Lower leg skin (tissue), 3 donors: ENCODE results near the gene CCDC93.

Experiments
- POLR2A ChIP-seq, 2 donors: fragments of 450-650 bp; IDR thresholded peaks; one replicate each; pipeline ENCODE4 v1.6.1; 2016 to 2017; ENCODE audit warnings: antibody characterized with exemption in 2 of 2, mild to moderate bottlenecking in 1 of 2, moderate library complexity in 1 of 2
- TF ChIP-seq, protein P1 (sequence below), 3 donors: fragments of 450-650 bp; IDR thresholded peaks; one replicate each; pipeline ENCODE4 v1.5.1; 2016; ENCODE audit warnings: antibody characterized with exemption in 3 of 3, mild to moderate bottlenecking in 3 of 3, moderate library complexity in 2 of 3

DNA sequence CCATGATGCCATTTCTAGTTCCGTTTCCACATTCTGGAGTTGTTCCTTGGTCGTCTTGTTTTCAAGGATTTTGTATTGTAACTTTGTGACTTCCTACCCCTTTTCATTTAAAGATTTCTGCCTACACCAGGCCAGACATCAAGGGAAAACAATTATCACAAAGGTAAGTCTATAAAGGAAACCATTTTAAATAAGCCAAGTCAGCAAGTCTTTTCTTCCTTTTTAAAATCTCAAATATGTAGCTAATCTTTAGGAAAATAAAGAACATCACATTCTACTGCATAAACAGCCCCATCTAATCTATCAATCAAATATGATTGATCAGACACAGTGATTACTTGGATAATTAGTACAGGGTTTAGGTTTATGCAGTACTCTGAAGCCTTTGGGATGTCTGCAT lies 38.6 kb upstream of the CCDC93 start:
- TF ChIP-seq, protein P1, sequence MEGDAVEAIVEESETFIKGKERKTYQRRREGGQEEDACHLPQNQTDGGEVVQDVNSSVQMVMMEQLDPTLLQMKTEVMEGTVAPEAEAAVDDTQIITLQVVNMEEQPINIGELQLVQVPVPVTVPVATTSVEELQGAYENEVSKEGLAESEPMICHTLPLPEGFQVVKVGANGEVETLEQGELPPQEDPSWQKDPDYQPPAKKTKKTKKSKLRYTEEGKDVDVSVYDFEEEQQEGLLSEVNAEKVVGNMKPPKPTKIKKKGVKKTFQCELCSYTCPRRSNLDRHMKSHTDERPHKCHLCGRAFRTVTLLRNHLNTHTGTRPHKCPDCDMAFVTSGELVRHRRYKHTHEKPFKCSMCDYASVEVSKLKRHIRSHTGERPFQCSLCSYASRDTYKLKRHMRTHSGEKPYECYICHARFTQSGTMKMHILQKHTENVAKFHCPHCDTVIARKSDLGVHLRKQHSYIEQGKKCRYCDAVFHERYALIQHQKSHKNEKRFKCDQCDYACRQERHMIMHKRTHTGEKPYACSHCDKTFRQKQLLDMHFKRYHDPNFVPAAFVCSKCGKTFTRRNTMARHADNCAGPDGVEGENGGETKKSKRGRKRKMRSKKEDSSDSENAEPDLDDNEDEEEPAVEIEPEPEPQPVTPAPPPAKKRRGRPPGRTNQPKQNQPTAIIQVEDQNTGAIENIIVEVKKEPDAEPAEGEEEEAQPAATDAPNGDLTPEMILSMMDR (IDR thresholded peaks at IDR 0.05): no peak
- TF ChIP-seq POLR2A (IDR thresholded peaks at IDR 0.05): no peak
